Measurements from ENCODE around the gene MRI1. TPM values are rescaled to one million over a fixed set of nuclear protein-coding genes. Genes with fewer than 3 reads are reported as not detected.
A peak's percentile ranks its signal among the peaks of the same experiment; 100 is the strongest.

The MRI1 gene
- total RNA-seq (2012; rRNA removed) = 26.7 and 28.9 TPM in 2 replicates
- 37.6 and 45.5 TPM in 2 replicates for polyA plus RNA-seq (2012; rRNA removed)
- polyA plus RNA-seq (2012; cell fraction: cytosol; rRNA removed) = 29.4 and 32.6 TPM in 2 replicates
- 200 and 405 TPM in 2 replicates for polyA plus RNA-seq (2012; cell fraction: nucleus; rRNA removed; ENCODE audit: low replicate concordance)
- percentile 62 among the genes with signal in this experiment for Bru-seq, nascent RNA
- BruChase-seq, experiment 1, labeled RNA remaining after a 6-hour chase = percentile 76 among the genes with signal in this experiment
- percentile 74 among the genes with signal in this experiment for BruChase-seq, experiment 2, labeled RNA remaining after a 2-hour chase
- long read RNA-seq, transcript MRI1-201 (6 exons, 1,735 nt) = major isoform, 6 of 20 reads
- long read RNA-seq, partial matches to known transcripts = 0 of 20 reads
- long read RNA-seq, other reads (novel, unspliced or antisense) = 13 of 20 reads

- intact Hi-C loops (cut with micrococcal nuclease) = no loop called here
- no peaks in the 10 kb centered on the region for H3K9me3 ChIP-seq (ENCODE audit: control insufficient read depth, insufficient read depth, low read length)
- peak within 1 kb of the TSS; percentile 67 for H2BK5ac ChIP-seq (ENCODE audit: low read depth, low read length, poor library complexity, severe bottlenecking)
- H2BK120ac ChIP-seq (ENCODE audit: low read depth, low read length) = no peak within 1 kb of the TSS
- H3K9me1 ChIP-seq (ENCODE audit: insufficient read depth, low read length) = no peaks in the 10 kb centered on the region; the same call in 1 of the 2 replicates
- no peaks in the 10 kb centered on the region for H3K27me3 ChIP-seq (ENCODE audit: control insufficient read depth, insufficient read depth, low read length)
- in situ Hi-C loops (cut with MboI; ENCODE audit: low sequenced_read_pairs) = loop anchor here (25.0 kb wide), 1 partner anchor 323 kb away; the partner anchor contains the start of genes C19orf67 and SAMD1
- ChIA-PET POLR2A (ENCODE audit: unreplicated experiment) (interaction anchor here (1.1 kb wide), 1 partner anchor 10 kb away, joined by 6 read pairs; the partner anchor contains the start of gene C19orf53), CTCF (no interaction called here)
- peak within 1 kb of the TSS; percentile 99 for H2AFZ ChIP-seq (replicated peaks; ENCODE audit: low read length, poor library complexity)
- H3K79me1 ChIP-seq (ENCODE audit: low read depth in 1 of 2, low read length in 2 of 2) = peaks cover 18 to 45% of the 10 kb centered on the region in 2 experiments
- peak within 1 kb of the TSS; percentile 72 for H3K23ac ChIP-seq (ENCODE audit: low read depth, low read length)
- H4K91ac ChIP-seq (ENCODE audit: insufficient read depth, low read depth, low read length) = peak within 1 kb of the TSS; percentile 75
- H2BK15ac ChIP-seq (ENCODE audit: low read depth, low read length) = no peak within 1 kb of the TSS
- 19% methylated on average over 22 of the region's 67 CpGs; no CpG with 5 or more reads in 1 of the 2 experiments for WGBS, 2 experiments (ENCODE audit: extremely low coverage in 2 of 2, insufficient read length in 1 of 2)
- 0 out of 2 replicates have a peak, but pooled peaks cover 8% of the 10 kb centered on the region for H4K20me1 ChIP-seq (ENCODE audit: insufficient read depth, low read length)
- H3K36me3 ChIP-seq (ENCODE audit: control insufficient read depth, insufficient read depth, low read length) = peaks cover 53% of the 10 kb centered on the region
- peak; percentile 96 for ATAC-seq (ENCODE audit: low read depth)
- peak within 1 kb of the TSS; percentile 66 for H4K5ac ChIP-seq (ENCODE audit: low read depth, low read length)
- peak within 1 kb of the TSS; percentile 92 for H3K9ac ChIP-seq (ENCODE audit: low read depth, low read length)
- peak within 1 kb of the TSS; percentile 69 to 84 for H4K8ac ChIP-seq (ENCODE audit: low read depth in 2 of 2, low read length in 2 of 2)
- peak within 1 kb of the TSS; percentile 50; the same call in 1 of the 2 replicates for H3K56ac ChIP-seq (ENCODE audit: extremely low read depth, insufficient read depth, low read length)
- dilution Hi-C loops (cut with HindIII; ENCODE audit: low sequenced_read_pairs, unreplicated experiment) = no loop called here
- H3K4me2 ChIP-seq (ENCODE audit: low read depth, low read length) = peak within 1 kb of the TSS; percentile 94
- peak within 1 kb of the TSS; percentile 96 for H2AK9ac ChIP-seq (replicated peaks; ENCODE audit: low read depth, low read length, poor library complexity)
- no TSS peak for BruUV-seq (replicated peaks)
- TF ChIP-seq FOS (IDR thresholded peaks at IDR 0.05; ENCODE audit: low read depth, low read length) (no peak), MXI1 (IDR thresholded peaks at IDR 0.05; ENCODE audit: borderline replicate concordance, low read depth, low read length) (no peak), RCOR1 (IDR thresholded peaks at IDR 0.05; ENCODE audit: insufficient replicate concordance, low read length) (no peak), SMC3 (IDR thresholded peaks at IDR 0.05; ENCODE audit: low read depth, low read length) (no peak), CEBPB (IDR thresholded peaks at IDR 0.05; ENCODE audit: low read depth, low read length) (no peak), POLR2A (IDR thresholded peaks at IDR 0.05; ENCODE audit: low read depth, low read length) (peak; percentile 33; the same call in 1 of the 2 replicates), NFE2L2 (IDR thresholded peaks at IDR 0.05; ENCODE audit: low read depth, low read length) (no peak), USF2 (IDR thresholded peaks at IDR 0.05; ENCODE audit: low read depth, low read length) (no peak)
- TF ChIP-seq, protein P1, sequence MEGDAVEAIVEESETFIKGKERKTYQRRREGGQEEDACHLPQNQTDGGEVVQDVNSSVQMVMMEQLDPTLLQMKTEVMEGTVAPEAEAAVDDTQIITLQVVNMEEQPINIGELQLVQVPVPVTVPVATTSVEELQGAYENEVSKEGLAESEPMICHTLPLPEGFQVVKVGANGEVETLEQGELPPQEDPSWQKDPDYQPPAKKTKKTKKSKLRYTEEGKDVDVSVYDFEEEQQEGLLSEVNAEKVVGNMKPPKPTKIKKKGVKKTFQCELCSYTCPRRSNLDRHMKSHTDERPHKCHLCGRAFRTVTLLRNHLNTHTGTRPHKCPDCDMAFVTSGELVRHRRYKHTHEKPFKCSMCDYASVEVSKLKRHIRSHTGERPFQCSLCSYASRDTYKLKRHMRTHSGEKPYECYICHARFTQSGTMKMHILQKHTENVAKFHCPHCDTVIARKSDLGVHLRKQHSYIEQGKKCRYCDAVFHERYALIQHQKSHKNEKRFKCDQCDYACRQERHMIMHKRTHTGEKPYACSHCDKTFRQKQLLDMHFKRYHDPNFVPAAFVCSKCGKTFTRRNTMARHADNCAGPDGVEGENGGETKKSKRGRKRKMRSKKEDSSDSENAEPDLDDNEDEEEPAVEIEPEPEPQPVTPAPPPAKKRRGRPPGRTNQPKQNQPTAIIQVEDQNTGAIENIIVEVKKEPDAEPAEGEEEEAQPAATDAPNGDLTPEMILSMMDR (conservative IDR thresholded peaks at IDR 0.05; ENCODE audit: low read depth, low read length) = no peak
- peak within 1 kb of the TSS; percentile 85 for H3K4ac ChIP-seq (ENCODE audit: low read depth, low read length)
- peak within 1 kb of the TSS; percentile 53; the same call in 1 of the 2 replicates for H3K18ac ChIP-seq (ENCODE audit: low read depth, low read length)
- DNase-seq = peak; percentile 60
- no peak within 1 kb of the TSS for H2BK20ac ChIP-seq (ENCODE audit: low read depth, low read length)
- H3K27ac ChIP-seq (ENCODE audit: insufficient read depth, low read length) = peak within 1 kb of the TSS; percentile 77
- peak within 1 kb of the TSS; percentile 89 for H2AK5ac ChIP-seq (ENCODE audit: low read depth, low read length)
- H3K4me3 ChIP-seq (ENCODE audit: insufficient read depth, low read depth, low read length) = peak within 1 kb of the TSS; percentile 99
- H3K14ac ChIP-seq (replicated peaks; ENCODE audit: low read depth, low read length) = peak within 1 kb of the TSS; percentile 75
- H3K4me1 ChIP-seq (ENCODE audit: control insufficient read depth, insufficient read depth, low read length) = peaks cover 7% of the 10 kb centered on the region
These were observed at the start of gene MRI1 for GRCh38 chr19:13764101-13764807. Gene MRI1 (plus strand): TSS chr19:13764522. CDS start chr19:13764589, 67 bp downstream.

All from IMR-90 (cell line).